Right lobe of liver (tissue), 4 donors: ENCODE results near the gene DEF6.

ENCODE experiments used
- CTCF ChIP-seq, 4 donors: fragments of 200-600 bp in 3 of 4; fragments of 450-650 bp in 1 of 4; IDR thresholded peaks; one replicate each; pipeline versions ENCODE4 v1.5.1 to v1.8.0; 2016 to 2022; ENCODE audit warnings: antibody characterized with exemption in 4 of 4, mild to moderate bottlenecking in 2 of 4
- POLR2A ChIP-seq: fragments of 450-650 bp; IDR thresholded peaks from one replicate; pipeline ENCODE4 v1.6.1; 2017; ENCODE audit warnings: antibody characterized with exemption, mild to moderate bottlenecking
- donor health status: DM: no; HTN: no; CAD: no.
- donor health status: DM: no; HTN: no; CAD: no.
- donor health status: DM: no; HTN: yes; CAD: no.

DNA sequence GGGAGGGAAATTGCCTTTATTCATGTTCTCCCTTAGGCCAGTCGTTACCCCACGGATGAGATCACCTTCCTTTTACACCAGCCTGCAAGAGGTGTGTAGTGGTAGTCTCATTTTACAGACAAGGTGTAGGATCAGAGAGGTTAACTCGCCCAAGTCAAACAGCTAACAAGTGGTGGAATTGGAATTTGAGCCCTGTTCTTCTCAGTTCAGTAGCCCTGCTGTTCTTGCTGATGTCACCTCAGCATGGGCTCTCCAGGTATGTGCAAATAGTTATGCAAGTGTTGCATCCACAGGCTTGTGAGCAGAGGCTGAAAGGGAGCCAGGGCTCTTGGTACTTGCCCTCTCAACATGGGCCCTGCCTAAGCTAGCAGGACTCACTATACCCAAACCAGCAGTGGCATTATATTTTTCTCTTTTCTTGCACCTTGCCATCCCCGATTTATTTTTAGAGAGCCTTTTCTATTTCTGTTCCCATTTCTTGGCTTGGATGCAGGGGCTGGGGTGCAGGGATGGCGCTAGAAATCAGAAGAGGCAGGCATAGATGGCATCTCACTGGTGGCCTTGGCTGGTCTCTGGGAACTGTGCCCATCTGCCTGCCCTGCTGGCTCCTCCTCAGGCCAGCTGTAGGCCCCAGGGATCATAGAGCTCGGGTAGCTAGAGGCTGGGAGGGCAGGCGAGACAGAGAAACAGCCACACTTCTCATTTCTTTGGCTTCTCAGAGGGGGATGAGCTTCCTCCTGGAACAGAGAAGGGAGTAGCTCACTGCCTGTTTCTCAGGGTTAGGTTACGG lies 62.9 kb downstream of the DEF6 start:
- TF ChIP-seq CTCF (IDR thresholded peaks at IDR 0.05) = no peak
- TF ChIP-seq POLR2A = no peak
